ENCODE measurements around the gene TSR3.

Gene TSR3

GRCh38 chr16:1322407-1322806 is 29.3 kb downstream of the TSR3 start:
- DNase-seq = no peak

GRCh38 chr16:1320658-1321240 is 30.9 kb downstream of the TSR3 start:
- no peak for DNase-seq

GRCh38 chr16:1320097-1320496 is 31.6 kb downstream of the TSR3 start:
- DNase-seq = no peak

GRCh38 chr16:1319041-1319440 is 32.6 kb downstream of the TSR3 start:
- no peak for DNase-seq

GRCh38 chr16:1318268-1318545 is 33.5 kb downstream of the TSR3 start:
- DNase-seq = no peak

GRCh38 chr16:1317479-1318267 is 34.0 kb downstream of the TSR3 start:
- no peak for DNase-seq

- DNase-seq = no peak
Measured at GRCh38 chr16:1316033-1316405, 35.7 kb downstream of the TSR3 start.

GRCh38 chr16:1315081-1316032 is 36.3 kb downstream of the TSR3 start:
- DNase-seq = no peak

GRCh38 chr16:1314399-1315068 is 37.1 kb downstream of the TSR3 start:
- DNase-seq = no peak

- DNase-seq = no peak
Measured at GRCh38 chr16:1313721-1314369, 37.8 kb downstream of the TSR3 start.

- no peak for DNase-seq
Measured at GRCh38 chr16:1312903-1313302, 38.8 kb downstream of the TSR3 start.

GRCh38 chr16:1312467-1312816 is 39.2 kb downstream of the TSR3 start:
- DNase-seq = no peak

- DNase-seq = no peak
Measured at GRCh38 chr16:1311738-1312466, 39.8 kb downstream of the TSR3 start.

GRCh38 chr16:1311212-1311737 is 40.4 kb downstream of the TSR3 start:
- no peak for DNase-seq

- no peak for DNase-seq
Measured at GRCh38 chr16:1310832-1311200, 40.9 kb downstream of the TSR3 start.

GRCh38 chr16:1309888-1310831 is 41.5 kb downstream of the TSR3 start:
- no peak for DNase-seq

- DNase-seq = peak; percentile 70 to 81
Measured at GRCh38 chr16:1308977-1309885, 42.4 kb downstream of the TSR3 start, which contains the start of gene UBE2I. Gene UBE2I (plus strand): TSS chr16:1309636. CDS start chr16:1314031, 4,395 bp downstream.

- peak in 1 of 2 experiments; percentile 3 for DNase-seq
Measured at GRCh38 chr16:1308036-1308976, 43.4 kb downstream of the TSR3 start.

Data from Kasumi-1 (cell line).